Measurements from ENCODE around the gene CELSR1. TPM values are rescaled to one million over a fixed set of nuclear protein-coding genes. Genes with fewer than 3 reads are reported as not detected.

CELSR1 gene
- total and polyA plus RNA-seq, 3 experiments from 2014 or later, result 0.15 to 0.33 (median 0.30) TPM

- H3K4me1 ChIP-seq (ENCODE audit: insufficient read depth, low read length), result no peaks in the 10 kb centered on the region
- Mint-ChIP-seq H3K27me3 (peaks cover 20 to 44% of the 10 kb centered on the region in 2 donors), H3K4me1 (no peaks in the 10 kb centered on the region), H3K36me3 (peaks cover 0 to 3% (median 1%) of the 10 kb centered on the region in 3 donors), H3K27ac (no peak overlapping the region), H3K9me3 (peaks cover 0 to 8% (median 0%) of the 10 kb centered on the region in 5 donors), H3K4me3 (no peak overlapping the region)
- POLR2A ChIA-PET, result no interaction called here
- H3K9me3 ChIP-seq (ENCODE audit: low read length), result peaks cover 3% of the 10 kb centered on the region
- DNase-seq, result no peak
- no peak overlapping the region for H3K27ac ChIP-seq (ENCODE audit: low read depth, low read length)
- no peak overlapping the region for H3K4me3 ChIP-seq (ENCODE audit: low read length)
- H3K27me3 ChIP-seq (ENCODE audit: insufficient read depth, low read length, poor library complexity, severe bottlenecking), result no peaks in the 10 kb centered on the region
- CTCF ChIA-PET, result interaction anchor here (0.9 to 1.0 kb wide), 2 partner anchors 10 to 184 kb away, joined by 3 read pairs; no protein-coding TSS in a partner anchor
- no peaks in the 10 kb centered on the region for H3K36me3 ChIP-seq (ENCODE audit: insufficient read depth, low read length)
These were observed 14.6 kb upstream of the CELSR1 start for GRCh38 chr22:46551996-46552395.

- POLR2A ChIA-PET, result no interaction called here
- Histone ChIP-seq H3K27me3 (ENCODE audit: insufficient read depth, low read length, poor library complexity, severe bottlenecking) (no peaks in the 10 kb centered on the region), H3K36me3 (ENCODE audit: insufficient read depth, low read length) (no peaks in the 10 kb centered on the region), H3K4me1 (ENCODE audit: insufficient read depth, low read length) (no peaks in the 10 kb centered on the region), H3K9me3 (ENCODE audit: low read length) (no peaks in the 10 kb centered on the region), H3K27ac (ENCODE audit: low read depth, low read length) (no peak overlapping the region), H3K4me3 (ENCODE audit: low read length) (no peak overlapping the region)
- H3K4me3 Mint-ChIP-seq, result no peak overlapping the region
- CTCF ChIA-PET, result interaction anchor here (0.9 kb wide), 1 partner anchor 183 kb away, joined by 3 read pairs; no protein-coding TSS in a partner anchor
- H3K9me3 Mint-ChIP-seq, result peaks cover 0 to 4% (median 0%) of the 10 kb centered on the region in 5 donors
- DNase-seq, result no peak
- peaks cover 0 to 3% (median 0%) of the 10 kb centered on the region in 3 donors for H3K36me3 Mint-ChIP-seq
- H3K27me3 Mint-ChIP-seq, result peaks cover 20 to 40% of the 10 kb centered on the region in 2 donors
- no peaks in the 10 kb centered on the region for H3K4me1 Mint-ChIP-seq
- H3K27ac Mint-ChIP-seq, result no peak overlapping the region
These were observed 13.9 kb upstream of the CELSR1 start for GRCh38 chr22:46551321-46551720.

GRCh38 chr22:46549971-46550641 lies 12.7 kb upstream of the CELSR1 start:
- Histone ChIP-seq H3K27me3 (ENCODE audit: insufficient read depth, low read length, poor library complexity, severe bottlenecking) (no peaks in the 10 kb centered on the region), H3K36me3 (ENCODE audit: insufficient read depth, low read length) (no peaks in the 10 kb centered on the region), H3K9me3 (ENCODE audit: low read length) (no peaks in the 10 kb centered on the region), H3K4me3 (ENCODE audit: low read length) (no peak overlapping the region), H3K27ac (ENCODE audit: low read depth, low read length) (no peak overlapping the region), H3K4me1 (ENCODE audit: insufficient read depth, low read length) (no peaks in the 10 kb centered on the region)
- H3K4me3 Mint-ChIP-seq, result no peak overlapping the region
- DNase-seq, result no peak
- ChIA-PET POLR2A (no interaction called here), CTCF (no interaction called here)
- H3K27me3 Mint-ChIP-seq, result peaks cover 23 to 40% of the 10 kb centered on the region in 2 donors
- H3K9me3 Mint-ChIP-seq, result peaks cover 0 to 3% (median 0%) of the 10 kb centered on the region in 5 donors
- peaks cover 0 to 3% (median 0%) of the 10 kb centered on the region in 3 donors for H3K36me3 Mint-ChIP-seq
- H3K27ac Mint-ChIP-seq, result no peak overlapping the region
- H3K4me1 Mint-ChIP-seq, result no peaks in the 10 kb centered on the region

- H3K4me1 Mint-ChIP-seq, result no peaks in the 10 kb centered on the region
- CTCF ChIA-PET, result no interaction called here
These were observed 12.1 kb upstream of the CELSR1 start for GRCh38 chr22:46549563-46549840.

GRCh38 chr22:46547883-46548244 lies 10.4 kb upstream of the CELSR1 start:
- H3K4me1 ChIP-seq (ENCODE audit: insufficient read depth, low read length), result no peaks in the 10 kb centered on the region
- no peak overlapping the region for H3K27ac ChIP-seq (ENCODE audit: low read depth, low read length)
- H3K27me3 ChIP-seq (ENCODE audit: insufficient read depth, low read length, poor library complexity, severe bottlenecking), result no peaks in the 10 kb centered on the region
- no peak for DNase-seq
- ChIA-PET CTCF (interaction anchor here (0.9 to 1.5 kb wide), 2 partner anchors 16 to 180 kb away, joined by 4 read pairs; no protein-coding TSS in a partner anchor), POLR2A (no interaction called here)
- H3K9me3 ChIP-seq (ENCODE audit: low read length), result no peaks in the 10 kb centered on the region
- Mint-ChIP-seq H3K4me3 (no peak overlapping the region), H3K9me3 (no peaks in the 10 kb centered on the region), H3K27me3 (peaks cover 16 to 37% of the 10 kb centered on the region in 2 donors), H3K27ac (no peak overlapping the region), H3K4me1 (no peaks in the 10 kb centered on the region), H3K36me3 (no peaks in the 10 kb centered on the region)
- H3K4me3 ChIP-seq (ENCODE audit: low read length), result no peak overlapping the region
- no peaks in the 10 kb centered on the region for H3K36me3 ChIP-seq (ENCODE audit: insufficient read depth, low read length)

More at GRCh38 chr22:46549563-46549840, 12.1 kb upstream of the CELSR1 start:
- H3K27ac ChIP-seq (ENCODE audit: low read depth, low read length), result no peak overlapping the region
- Mint-ChIP-seq H3K36me3 (peaks cover 0 to 3% (median 0%) of the 10 kb centered on the region in 3 donors), H3K9me3 (peaks cover 0 to 3% (median 0%) of the 10 kb centered on the region in 5 donors), H3K27ac (peak overlapping the region in 1 of 8 donors; percentile 41), H3K4me3 (no peak overlapping the region), H3K27me3 (peaks cover 23 to 43% of the 10 kb centered on the region in 2 donors)
- POLR2A ChIA-PET, result no interaction called here
- no peaks in the 10 kb centered on the region for H3K36me3 ChIP-seq (ENCODE audit: insufficient read depth, low read length)
- no peak for DNase-seq
- H3K4me1 ChIP-seq (ENCODE audit: insufficient read depth, low read length), result no peaks in the 10 kb centered on the region
- H3K9me3 ChIP-seq (ENCODE audit: low read length), result no peaks in the 10 kb centered on the region
- no peaks in the 10 kb centered on the region for H3K27me3 ChIP-seq (ENCODE audit: insufficient read depth, low read length, poor library complexity, severe bottlenecking)
- no peak overlapping the region for H3K4me3 ChIP-seq (ENCODE audit: low read length)

- H3K27me3 Mint-ChIP-seq, result peaks cover 17 to 39% of the 10 kb centered on the region in 2 donors
- Histone ChIP-seq H3K27ac (ENCODE audit: low read depth, low read length) (no peak overlapping the region), H3K4me1 (ENCODE audit: insufficient read depth, low read length) (no peaks in the 10 kb centered on the region), H3K4me3 (ENCODE audit: low read length) (no peak overlapping the region), H3K27me3 (ENCODE audit: insufficient read depth, low read length, poor library complexity, severe bottlenecking) (no peaks in the 10 kb centered on the region), H3K9me3 (ENCODE audit: low read length) (no peaks in the 10 kb centered on the region), H3K36me3 (ENCODE audit: insufficient read depth, low read length) (no peaks in the 10 kb centered on the region)
- H3K36me3 Mint-ChIP-seq, result no peaks in the 10 kb centered on the region
- H3K4me3 Mint-ChIP-seq, result no peak overlapping the region
- no peak for DNase-seq
- no peak overlapping the region for H3K27ac Mint-ChIP-seq
- H3K9me3 Mint-ChIP-seq, result no peaks in the 10 kb centered on the region
- no peaks in the 10 kb centered on the region for H3K4me1 Mint-ChIP-seq
- POLR2A ChIA-PET, result no interaction called here
- CTCF ChIA-PET, result interaction anchor here (0.9 to 1.5 kb wide), 2 partner anchors 16 to 179 kb away, joined by 4 read pairs; no protein-coding TSS in a partner anchor
These were observed 9.9 kb upstream of the CELSR1 start for GRCh38 chr22:46547179-46547882.

GRCh38 chr22:46546466-46547178 lies 9.2 kb upstream of the CELSR1 start:
- Mint-ChIP-seq H3K27me3 (peaks cover 18 to 42% of the 10 kb centered on the region in 2 donors), H3K4me1 (no peaks in the 10 kb centered on the region)

More at GRCh38 chr22:46546466-46547178, 9.2 kb upstream of the CELSR1 start:
- H3K27ac ChIP-seq (ENCODE audit: low read depth, low read length), result no peak overlapping the region
- no peaks in the 10 kb centered on the region for H3K27me3 ChIP-seq (ENCODE audit: insufficient read depth, low read length, poor library complexity, severe bottlenecking)
- H3K9me3 ChIP-seq (ENCODE audit: low read length), result no peaks in the 10 kb centered on the region
- no peak overlapping the region for H3K4me3 Mint-ChIP-seq
- ChIA-PET POLR2A (no interaction called here), CTCF (interaction anchor here (0.8 to 1.5 kb wide), 2 partner anchors 179 to 180 kb away, joined by 3 to 4 read pairs; no protein-coding TSS in a partner anchor)
- no peaks in the 10 kb centered on the region for H3K36me3 Mint-ChIP-seq
- H3K9me3 Mint-ChIP-seq, result no peaks in the 10 kb centered on the region
- no peak for DNase-seq
- peak overlapping the region in 1 of 8 donors; percentile 58 for H3K27ac Mint-ChIP-seq
- H3K4me1 ChIP-seq (ENCODE audit: insufficient read depth, low read length), result no peaks in the 10 kb centered on the region
- H3K36me3 ChIP-seq (ENCODE audit: insufficient read depth, low read length), result no peaks in the 10 kb centered on the region
- no peak overlapping the region for H3K4me3 ChIP-seq (ENCODE audit: low read length)
